Measurements from ENCODE around the gene MAP3K8. TPM values are rescaled to one million over a fixed set of nuclear protein-coding genes. Genes with fewer than 3 reads are reported as not detected.
"Not testable (repeated sequence)": the region's sequence is repeated elsewhere in the genome, so short reads cannot be mapped to it uniquely, and the experiment has no call there.

Gene MAP3K8
- polyA plus RNA-seq, 3 donors: 54.5 to 206 (median 59.2) TPM

GRCh38 chr10:30435073-30435422, 1.1 kb downstream of the MAP3K8 start:
- DNase-seq: no peak
- H3K4me1 Mint-ChIP-seq: peaks cover 62% of the 10 kb centered on the region
- no peaks in the 10 kb centered on the region for H3K27me3 ChIP-seq (ENCODE audit: control insufficient read depth in 2 of 2, insufficient read depth in 2 of 2, low read length in 2 of 2)
- intact Hi-C loops (cut with micrococcal nuclease): loop anchor here (2.0 to 5.0 kb wide), 2 partner anchors 57 to 58 kb away; no protein-coding TSS in a partner anchor
- H3K9ac ChIP-seq (ENCODE audit: insufficient read depth, low read length, poor library complexity, severe bottlenecking): peak overlapping the region; percentile 100
- peaks cover 42 to 43% of the 10 kb centered on the region in 2 donors for H3K36me3 Mint-ChIP-seq
- H3K4me2 ChIP-seq (replicated peaks; ENCODE audit: extremely low read depth, low read length, poor library complexity, severe bottlenecking): peak overlapping the region; percentile 84
- peak overlapping the region; percentile 98 to 99 for H3K27ac ChIP-seq (ENCODE audit: low read depth in 1 of 2, low read length in 2 of 2)
- H3K9me3 Mint-ChIP-seq: no peaks in the 10 kb centered on the region
- H2AFZ ChIP-seq (ENCODE audit: insufficient read depth, low read depth, low read length, poor library complexity, severe bottlenecking): no peak overlapping the region
- peak overlapping the region; percentile 98 for H3K4me3 Mint-ChIP-seq
- H3K9me3 ChIP-seq (replicated peaks in 1 of 2; ENCODE audit: control insufficient read depth in 1 of 2, insufficient read depth in 1 of 2, low read length in 2 of 2): no peaks in the 10 kb centered on the region
- TF ChIP-seq CTCF (IDR thresholded peaks at IDR 0.05): no peak
- peak overlapping the region; percentile 95 to 99 (median 98) for H3K27ac Mint-ChIP-seq
- peak overlapping the region; percentile 96 to 100 (median 97) for H3K4me3 ChIP-seq (replicated peaks in 1 of 3; ENCODE audit: low read depth in 2 of 3, low read length in 3 of 3)
- 0% methylated on average over 8 of the region's 13 CpGs for WGBS (ENCODE audit: insufficient coverage)
- H3K4me1 ChIP-seq (ENCODE audit: control insufficient read depth in 1 of 2, insufficient read depth in 2 of 2, low read length in 2 of 2): peaks cover 56 to 67% of the 10 kb centered on the region in 2 donors
- H3K79me2 ChIP-seq (ENCODE audit: insufficient read depth, low read length): peaks cover 56% of the 10 kb centered on the region
- H3K36me3 ChIP-seq (replicated peaks in 1 of 2; ENCODE audit: control insufficient read depth in 1 of 2, insufficient read depth in 2 of 2, low read length in 2 of 2): peaks cover 18 to 34% of the 10 kb centered on the region in 2 donors
- H3K27me3 Mint-ChIP-seq (ENCODE audit: low read depth in 3 of 3): peaks cover 0 to 2% (median 0%) of the 10 kb centered on the region in 3 donors
- H4K20me1 ChIP-seq (ENCODE audit: insufficient read depth, low read length): peaks cover 57% of the 10 kb centered on the region

- H3K4me1 Mint-ChIP-seq: peaks cover 61% of the 10 kb centered on the region
- H3K27me3 ChIP-seq (ENCODE audit: control insufficient read depth in 2 of 2, insufficient read depth in 2 of 2, low read length in 2 of 2); H2AFZ ChIP-seq (ENCODE audit: insufficient read depth, low read depth, low read length, poor library complexity, severe bottlenecking); H3K9me3 ChIP-seq (replicated peaks in 1 of 2; ENCODE audit: control insufficient read depth in 1 of 2, insufficient read depth in 1 of 2, low read length in 2 of 2); H3K27me3 Mint-ChIP-seq (ENCODE audit: low read depth in 3 of 3); H3K9me3 Mint-ChIP-seq; DNase-seq: not testable (repeated sequence)
- Histone ChIP-seq H3K4me3 (replicated peaks in 1 of 3; ENCODE audit: low read depth in 2 of 3, low read length in 3 of 3) (peak overlapping the region; percentile 96 to 100 (median 97)), H3K36me3 (replicated peaks in 1 of 2; ENCODE audit: control insufficient read depth in 1 of 2, insufficient read depth in 2 of 2, low read length in 2 of 2) (peaks cover 21 to 40% of the 10 kb centered on the region in 2 donors), H3K9ac (ENCODE audit: insufficient read depth, low read length, poor library complexity, severe bottlenecking) (peak overlapping the region; percentile 100), H3K27ac (ENCODE audit: low read depth in 1 of 2, low read length in 2 of 2) (peak overlapping the region; percentile 98 to 99), H4K20me1 (ENCODE audit: insufficient read depth, low read length) (peaks cover 63% of the 10 kb centered on the region), H3K4me1 (ENCODE audit: control insufficient read depth in 1 of 2, insufficient read depth in 2 of 2, low read length in 2 of 2) (peaks cover 51 to 67% of the 10 kb centered on the region in 2 donors), H3K79me2 (ENCODE audit: insufficient read depth, low read length) (peaks cover 62% of the 10 kb centered on the region), H3K4me2 (replicated peaks; ENCODE audit: extremely low read depth, low read length, poor library complexity, severe bottlenecking) (peak overlapping the region; percentile 84)
- 59% methylated on average over 7 of the region's 15 CpGs for WGBS (ENCODE audit: insufficient coverage)
- peaks cover 47 to 48% of the 10 kb centered on the region in 2 donors for H3K36me3 Mint-ChIP-seq
- intact Hi-C loops (cut with micrococcal nuclease): loop anchor here (2.0 to 5.0 kb wide), 2 partner anchors 57 kb away; no protein-coding TSS in a partner anchor
- peak overlapping the region; percentile 98 for H3K4me3 Mint-ChIP-seq
- H3K27ac Mint-ChIP-seq: peak overlapping the region; percentile 69 to 99 (median 98)
Measured at GRCh38 chr10:30435499-30436167, 1.6 kb downstream of the MAP3K8 start.

All from CD14-positive monocyte (primary cell).